HG02938 (cell line): ENCODE results near the gene C1QTNF2.

ENCODE experiments used
- ATAC-seq: cut with Tn5 transposase; IDR thresholded peaks from one replicate; pipeline ENCODE4 v1.9.1; 2021; ENCODE audit warnings: mild to moderate bottlenecking, moderate library complexity; ENCODE audit not compliant: unreplicated experiment

Gene C1QTNF2

GRCh38 chr5:160375701-160376100 lies 5.3 kb upstream of the C1QTNF2 start:
- ATAC-seq, result no peak

GRCh38 chr5:160375166-160375565 lies 4.7 kb upstream of the C1QTNF2 start:
- no peak for ATAC-seq

GRCh38 chr5:160371294-160371693 lies 868 bp upstream of the C1QTNF2 start:
- ATAC-seq, result no peak

- ATAC-seq, result no peak
Measured at GRCh38 chr5:160370713-160371034, 248 bp upstream of the C1QTNF2 start.

GRCh38 chr5:160367885-160368284 lies 2.5 kb downstream of the C1QTNF2 start:
- ATAC-seq, result no peak

GRCh38 chr5:160367261-160367660 lies 3.2 kb downstream of the C1QTNF2 start:
- ATAC-seq, result no peak

GRCh38 chr5:160366230-160366629 lies 4.2 kb downstream of the C1QTNF2 start:
- no peak for ATAC-seq

GRCh38 chr5:160363660-160364395 lies 6.6 kb downstream of the C1QTNF2 start:
- ATAC-seq, result no peak

GRCh38 chr5:160363211-160363610 lies 7.2 kb downstream of the C1QTNF2 start:
- no peak for ATAC-seq

- ATAC-seq, result no peak
Measured at GRCh38 chr5:160361624-160362228, 8.7 kb downstream of the C1QTNF2 start.

- no peak for ATAC-seq
Measured at GRCh38 chr5:160360310-160360709, 10.1 kb downstream of the C1QTNF2 start.

- ATAC-seq, result no peak
Measured at GRCh38 chr5:160359816-160360215, 10.6 kb downstream of the C1QTNF2 start.

- ATAC-seq, result no peak
Measured at GRCh38 chr5:160359242-160359641, 11.2 kb downstream of the C1QTNF2 start.

GRCh38 chr5:160357861-160358411 lies 12.5 kb downstream of the C1QTNF2 start:
- ATAC-seq, result no peak

- ATAC-seq, result no peak
Measured at GRCh38 chr5:160357394-160357793, 13.0 kb downstream of the C1QTNF2 start.

- no peak for ATAC-seq
Measured at GRCh38 chr5:160356550-160357347, 13.7 kb downstream of the C1QTNF2 start.

- no peak for ATAC-seq
Measured at GRCh38 chr5:160354666-160355065, 15.8 kb downstream of the C1QTNF2 start.

- ATAC-seq, result no peak
Measured at GRCh38 chr5:160353379-160353778, 17.0 kb downstream of the C1QTNF2 start.

GRCh38 chr5:160352308-160352707 lies 18.1 kb downstream of the C1QTNF2 start:
- ATAC-seq, result no peak

- no peak for ATAC-seq
Measured at GRCh38 chr5:160349935-160350303, 20.5 kb downstream of the C1QTNF2 start.

- no peak for ATAC-seq
Measured at GRCh38 chr5:160349249-160349934, 21.0 kb downstream of the C1QTNF2 start.
